Esophagus muscularis mucosa (tissue), 4 donors: ENCODE data around the gene LPAR1. TPM values are rescaled to one million over a fixed set of nuclear protein-coding genes. Genes with fewer than 3 reads are reported as not detected.
A peak's percentile ranks its signal among the peaks of the same experiment; 100 is the strongest.

Experiments
- DNase-seq: peaks from one replicate; pipeline ENCODE4 v3.0.0-alpha.2; 2017; ENCODE audit errors: extremely low spot score
- H3K27ac ChIP-seq, 4 donors: fragments of 200-600 bp; sonication (generic); replicated peaks in 1 of 4; 1 replicate in 3 of 4; 2 replicates in 1 of 4; pipeline ENCODE4 v1.5.1; 2016 to 2019; ENCODE audit warnings: mild to moderate bottlenecking in 1 of 4
- H3K27me3 ChIP-seq, 4 donors: fragments of 200-600 bp; sonication (generic); one replicate each; pipeline versions ENCODE4 v1.5.1 to v1.6.0; 2016 to 2019
- H3K36me3 ChIP-seq, 4 donors: fragments of 200-600 bp; sonication (generic); one replicate each; pipeline ENCODE4 v1.5.1; 2016 to 2019
- H3K4me1 ChIP-seq, 4 donors: fragments of 200-600 bp; sonication (generic); one replicate each; pipeline ENCODE4 v1.5.1; 2016 to 2019
- H3K4me3 ChIP-seq, 4 donors: fragments of 200-600 bp; sonication (generic); 1 replicate in 2 of 4; 2 replicates in 2 of 4; pipeline ENCODE4 v1.5.1; 2016 to 2019; ENCODE audit warnings: mild to moderate bottlenecking in 4 of 4, moderate library complexity in 1 of 4
- H3K9me3 ChIP-seq, 4 donors: fragments of 200-600 bp; sonication (generic); 1 replicate in 3 of 4; 2 replicates in 1 of 4; pipeline ENCODE4 v1.5.1; 2016 to 2019
- CTCF ChIP-seq, 3 experiments: fragments of 200-600 bp in 2 of 3; fragments of 450-650 bp in 1 of 3; sonication (generic) in 2 of 3; IDR thresholded peaks; one replicate each; pipeline ENCODE4 v1.5.1; 2017 to 2019; ENCODE audit warnings: antibody characterized with exemption in 3 of 3, mild to moderate bottlenecking in 2 of 3, moderate library complexity in 1 of 3
- EP300 ChIP-seq: sonication (generic); formaldehyde crosslinking; IDR thresholded peaks from one replicate; pipeline ENCODE4 v1.6.1; 2017; ENCODE audit warnings: antibody characterized with exemption
- POLR2A ChIP-seq: fragments of 450-650 bp; IDR thresholded peaks from one replicate; pipeline ENCODE4 v1.6.1; 2017; ENCODE audit warnings: antibody characterized with exemption, moderate library complexity, mild to moderate bottlenecking, low read depth
- POLR2AphosphoS5 ChIP-seq, 2 donors: sonication (generic); formaldehyde crosslinking; IDR thresholded peaks; one replicate each; pipeline ENCODE4 v1.6.1; 2017; ENCODE audit warnings: antibody characterized with exemption in 2 of 2
- WGBS: methylation state at CpG from one replicate; pipeline ENCODE4 v1.1.5; 2018; 5-methylcytosine and 5-hydroxymethylcytosine counted together
- intact Hi-C: fragments of 100-400 bp; cut with DNase I; formaldehyde crosslinking; loops from one replicate; pipeline ENCODE4 v1.15.1; 2023
- total RNA-seq, 4 donors: library from RNA; depleted of rRNA; stranded (reverse); fragments of >200 nt; gene quantifications; one replicate each; pipeline versions ENCODE4 v1.1.0 to v1.2.1, GENCODE V29; 2016

The LPAR1 gene
- total RNA-seq, 4 donors from 2014 or later, result 34.1 to 55.5 (median 48.8) TPM

GRCh38 chr9:110979636-110980035, 58.6 kb downstream of the LPAR1 start:
- Histone ChIP-seq H3K9me3 (no peaks in the 10 kb centered on the region), H3K36me3 (no peaks in the 10 kb centered on the region), H3K27ac (no peak overlapping the region), H3K4me1 (peaks cover 0 to 28% (median 24%) of the 10 kb centered on the region in 4 donors), H3K27me3 (no peaks in the 10 kb centered on the region), H3K4me3 (no peak overlapping the region)
- intact Hi-C loops, result no loop called here
- DNase-seq, result no peak
- TF ChIP-seq POLR2AphosphoS5 (IDR thresholded peaks at IDR 0.05), result no peak
- TF ChIP-seq CTCF (IDR thresholded peaks at IDR 0.05), result no peak
- TF ChIP-seq EP300, result no peak
- no peak for TF ChIP-seq POLR2A

GRCh38 chr9:110978516-110978915, 59.8 kb downstream of the LPAR1 start:
- peaks cover 0 to 28% (median 24%) of the 10 kb centered on the region in 4 donors for H3K4me1 ChIP-seq
- no peaks in the 10 kb centered on the region for H3K9me3 ChIP-seq
- no peak overlapping the region for H3K4me3 ChIP-seq
- DNase-seq, result no peak
- H3K27me3 ChIP-seq, result no peaks in the 10 kb centered on the region
- no peaks in the 10 kb centered on the region for H3K36me3 ChIP-seq
- intact Hi-C loops, result no loop called here
- TF ChIP-seq CTCF (IDR thresholded peaks at IDR 0.05) (no peak), EP300 (no peak), POLR2A (no peak), POLR2AphosphoS5 (IDR thresholded peaks at IDR 0.05) (no peak)
- no peak overlapping the region for H3K27ac ChIP-seq
- 95% methylated on average over 3 of the region's 3 CpGs for WGBS

- peak overlapping the region in 1 of 4 donors; percentile 43 for H3K27ac ChIP-seq
Measured at GRCh38 chr9:110977259-110977709, 61.0 kb downstream of the LPAR1 start.

GRCh38 chr9:110975969-110976368, 62.3 kb downstream of the LPAR1 start:
- no peaks in the 10 kb centered on the region for H3K9me3 ChIP-seq

More at GRCh38 chr9:110977259-110977709, 61.0 kb downstream of the LPAR1 start:
- intact Hi-C loops, result no loop called here
- TF ChIP-seq POLR2AphosphoS5 (IDR thresholded peaks at IDR 0.05) (peak in 1 of 2 donors; percentile 44), POLR2A (no peak), CTCF (IDR thresholded peaks at IDR 0.05) (no peak), EP300 (no peak)
- no peaks in the 10 kb centered on the region for H3K9me3 ChIP-seq
- H3K27me3 ChIP-seq, result no peaks in the 10 kb centered on the region
- peaks cover 0 to 28% (median 24%) of the 10 kb centered on the region in 4 donors for H3K4me1 ChIP-seq
- H3K36me3 ChIP-seq, result no peaks in the 10 kb centered on the region
- 15% methylated on average over 3 of the region's 3 CpGs for WGBS
- H3K4me3 ChIP-seq, result no peak overlapping the region
- no peak for DNase-seq

More at GRCh38 chr9:110975969-110976368, 62.3 kb downstream of the LPAR1 start:
- TF ChIP-seq POLR2A (no peak), EP300 (no peak), CTCF (IDR thresholded peaks at IDR 0.05) (no peak), POLR2AphosphoS5 (IDR thresholded peaks at IDR 0.05) (no peak)
- H3K4me1 ChIP-seq, result peaks cover 0 to 28% (median 24%) of the 10 kb centered on the region in 4 donors
- H3K27me3 ChIP-seq, result no peaks in the 10 kb centered on the region
- no peaks in the 10 kb centered on the region for H3K36me3 ChIP-seq
- intact Hi-C loops, result no loop called here
- H3K4me3 ChIP-seq, result no peak overlapping the region
- DNase-seq, result no peak
- 61% methylated on average over 6 of the region's 6 CpGs for WGBS
- no peak overlapping the region for H3K27ac ChIP-seq
